Measurements from ENCODE around the gene CTNNAL1.
A peak's percentile ranks its signal among the peaks of the same experiment; 100 is the strongest.

The CTNNAL1 gene

GRCh38 chr9:109003116-109003515, 10.2 kb downstream of the CTNNAL1 start:
- no peak for TF ChIP-seq CTCF (IDR thresholded peaks at IDR 0.05; ENCODE audit: control extremely low read depth, extremely low read depth, low read depth, missing control alignments)
- DNase-seq (ENCODE audit: extremely low spot score) = no peak
- POLR2A ChIA-PET = no interaction called here
- CTCF ChIA-PET = interaction anchor here (1.1 kb wide), 1 partner anchor 8 kb away, joined by 4 read pairs; no protein-coding TSS in a partner anchor

- ChIA-PET CTCF (interaction anchor here (0.8 kb wide), 1 partner anchor 8 kb away, joined by 3 read pairs; no protein-coding TSS in a partner anchor), POLR2A (no interaction called here)
- DNase-seq (ENCODE audit: extremely low spot score) = no peak
- TF ChIP-seq CTCF (IDR thresholded peaks at IDR 0.05; ENCODE audit: control extremely low read depth, extremely low read depth, low read depth, missing control alignments) = no peak
These were observed 11.2 kb downstream of the CTNNAL1 start for GRCh38 chr9:109002141-109002540.

- ChIA-PET POLR2A (no interaction called here), CTCF (interaction anchor here (0.8 kb wide), 1 partner anchor 9 kb away, joined by 3 read pairs; no protein-coding TSS in a partner anchor)
- no peak for TF ChIP-seq CTCF (IDR thresholded peaks at IDR 0.05; ENCODE audit: control extremely low read depth, extremely low read depth, low read depth, missing control alignments)
- DNase-seq (ENCODE audit: extremely low spot score) = no peak
These were observed 12.0 kb downstream of the CTNNAL1 start for GRCh38 chr9:109001275-109001676.

- CTCF ChIA-PET = interaction anchor here (1.0 to 2.3 kb wide), 3 partner anchors 8 to 43 kb away, joined by 4 to 7 read pairs (median 5); no protein-coding TSS in a partner anchor
- POLR2A ChIA-PET = no interaction called here
- TF ChIP-seq CTCF (IDR thresholded peaks at IDR 0.05; ENCODE audit: control extremely low read depth, extremely low read depth, low read depth, missing control alignments) = no peak
- DNase-seq (ENCODE audit: extremely low spot score) = no peak
These were observed 16.2 kb downstream of the CTNNAL1 start for GRCh38 chr9:108997112-108997511.

- no peak for TF ChIP-seq CTCF (IDR thresholded peaks at IDR 0.05; ENCODE audit: control extremely low read depth, extremely low read depth, low read depth, missing control alignments)
- ChIA-PET CTCF (interaction anchor here (1.0 to 2.3 kb wide), 3 partner anchors 8 to 42 kb away, joined by 4 to 7 read pairs (median 5); no protein-coding TSS in a partner anchor), POLR2A (no interaction called here)
- no peak for DNase-seq (ENCODE audit: extremely low spot score)
These were observed 16.7 kb downstream of the CTNNAL1 start for GRCh38 chr9:108996643-108997042.

- DNase-seq (ENCODE audit: extremely low spot score) = peak; percentile 20
- POLR2A ChIA-PET = no interaction called here
- CTCF ChIA-PET = interaction anchor here (1.3 to 2.7 kb wide), 5 partner anchors 9 to 41 kb away, joined by 3 to 10 read pairs (median 4); no protein-coding TSS in a partner anchor
- TF ChIP-seq CTCF (IDR thresholded peaks at IDR 0.05; ENCODE audit: control extremely low read depth, extremely low read depth, low read depth, missing control alignments) = no peak
These were observed 18.6 kb downstream of the CTNNAL1 start for GRCh38 chr9:108994695-108995094.
